ENCODE measurements around the gene EIF5.

Gene EIF5

DNA sequence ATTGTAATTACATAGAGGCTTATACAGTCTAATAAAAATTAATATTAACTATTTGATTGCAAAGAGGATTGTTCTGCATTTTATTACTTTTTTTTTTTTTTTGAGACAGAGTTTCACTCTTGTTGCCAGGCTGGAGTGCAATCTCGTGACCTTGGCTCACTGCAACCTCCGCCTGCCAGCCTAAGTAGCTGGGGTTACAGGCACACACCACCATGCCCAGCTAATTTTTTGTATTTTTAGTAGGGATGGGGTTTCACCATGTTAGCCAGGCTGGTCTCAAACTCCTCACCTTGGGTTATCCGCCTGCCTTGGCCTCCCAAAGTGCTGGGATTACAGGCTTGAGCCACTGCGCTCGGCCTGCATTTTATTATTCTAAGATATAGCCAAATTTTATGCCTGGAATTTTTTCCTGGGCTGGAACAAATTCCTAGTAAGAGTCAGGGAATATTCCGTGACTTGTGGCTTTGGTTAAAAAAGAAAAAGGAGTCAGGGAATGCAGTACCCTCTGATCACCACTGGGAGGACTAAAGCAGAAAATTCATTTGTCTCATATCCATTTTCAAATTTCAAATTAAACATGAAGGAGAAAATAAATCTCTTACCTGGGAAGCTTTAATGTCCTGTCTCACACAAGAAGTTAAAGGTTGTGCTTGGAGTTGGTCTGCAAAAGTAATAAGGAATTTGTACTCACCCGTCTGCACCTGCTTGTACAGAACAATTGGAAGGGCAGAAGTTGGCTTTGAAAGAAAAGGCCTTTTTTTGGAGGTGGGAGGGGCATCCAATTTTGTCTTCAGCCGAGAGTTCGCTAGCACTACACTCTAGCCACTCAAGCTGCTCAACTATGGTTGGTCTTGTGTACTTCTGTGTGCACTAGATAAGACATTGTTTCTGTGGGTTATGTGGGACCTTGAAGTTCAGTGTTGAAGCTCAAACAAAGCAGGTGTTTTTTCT is 59.9 kb downstream of the EIF5 start:
- DNase-seq (ENCODE audit: low read depth in 2 of 2) = no peak

Data from stimulated activated CD8-positive, alpha-beta memory T cell treated with anti-CD3 and anti-CD28 coated beads, Interleukin-2, amount 100 ng/mL, for 1 hour (primary cell).